Fibroblast of skin of left biceps (primary cell): ENCODE results near the gene RDH13.

ENCODE experiments used
- DNase-seq, 2 experiments: peaks; one replicate each; pipeline ENCODE4 v3.0.0-alpha.2; 2013; ENCODE audit warnings: low read depth in 2 of 2

Gene RDH13

GRCh38 chr19:55091955-55092354 is 29.0 kb upstream of the RDH13 start:
- DNase-seq, result no peak

GRCh38 chr19:55091126-55091910 is 28.4 kb upstream of the RDH13 start:
- DNase-seq, result no peak

- DNase-seq, result no peak
Observed at GRCh38 chr19:55090564-55090963, 27.6 kb upstream of the RDH13 start.

GRCh38 chr19:55089342-55089944 is 26.5 kb upstream of the RDH13 start:
- DNase-seq, result no peak

GRCh38 chr19:55088543-55089341 is 25.8 kb upstream of the RDH13 start:
- DNase-seq, result peak in 1 of 2 experiments; percentile 20

- DNase-seq, result no peak
Observed at GRCh38 chr19:55088021-55088451, 25.1 kb upstream of the RDH13 start.

GRCh38 chr19:55087542-55087901 is 24.6 kb upstream of the RDH13 start:
- no peak for DNase-seq

GRCh38 chr19:55086730-55087541 is 24.0 kb upstream of the RDH13 start:
- peak; percentile 39 to 56 for DNase-seq

- DNase-seq, result no peak
Observed at GRCh38 chr19:55085923-55086715, 23.2 kb upstream of the RDH13 start.

- no peak for DNase-seq
Observed at GRCh38 chr19:55084416-55084815, 21.5 kb upstream of the RDH13 start.

- no peak for DNase-seq
Observed at GRCh38 chr19:55083004-55083850, 20.3 kb upstream of the RDH13 start.

GRCh38 chr19:55082020-55082851 is 19.3 kb upstream of the RDH13 start:
- DNase-seq, result no peak

- no peak for DNase-seq
Observed at GRCh38 chr19:55081770-55082019, 18.7 kb upstream of the RDH13 start.

GRCh38 chr19:55080968-55081769 is 18.2 kb upstream of the RDH13 start:
- no peak for DNase-seq

- no peak for DNase-seq
Observed at GRCh38 chr19:55080121-55080967, 17.4 kb upstream of the RDH13 start.

GRCh38 chr19:55079400-55080038 is 16.6 kb upstream of the RDH13 start:
- no peak for DNase-seq

- DNase-seq, result no peak
Observed at GRCh38 chr19:55078996-55079395, 16.0 kb upstream of the RDH13 start.
